ENCODE measurements around the gene TGFB1I1. TPM values are rescaled to one million over a fixed set of nuclear protein-coding genes. Genes with fewer than 3 reads are reported as not detected.
"Not testable (repeated sequence)": the region's sequence is repeated elsewhere in the genome, so short reads cannot be mapped to it uniquely, and the experiment has no call there.

Gene TGFB1I1
- total and polyA plus RNA-seq, 2 donors (not counting 1 experiment from before 2014, with no cell fraction given) = 0.16 to 4.0 TPM

DNA sequence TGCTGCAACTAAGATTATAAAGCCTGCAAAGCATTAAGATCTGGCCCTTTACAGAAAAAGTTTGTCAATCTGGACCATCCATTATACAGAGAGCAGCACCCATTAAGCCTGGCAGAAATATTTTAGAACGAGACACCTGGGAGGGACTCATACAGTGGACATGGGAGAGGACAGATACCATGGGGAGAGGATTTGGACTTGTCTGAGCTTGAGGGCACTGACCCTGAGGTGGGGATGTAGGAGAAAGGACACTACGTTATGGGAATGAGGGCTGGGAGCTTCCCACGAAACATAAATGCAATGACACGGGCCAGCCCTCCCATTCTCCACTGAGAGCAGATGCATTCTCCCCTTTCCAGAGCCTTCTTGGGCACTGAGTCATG lies 30.0 kb downstream of the TGFB1I1 start:
- H3K4me2 ChIP-seq (replicated peaks; ENCODE audit: low read depth, low read length, poor library complexity, severe bottlenecking) = no peak overlapping the region
- H3K4me1 Mint-ChIP-seq = peaks cover 15% of the 10 kb centered on the region
- H3K4me3 ChIP-seq (ENCODE audit: control extremely low read depth in 1 of 5, extremely low read depth in 1 of 5, insufficient read depth in 1 of 5, low read depth in 2 of 5, low read length in 4 of 5) = no peak overlapping the region
- peaks cover 0 to 28% of the 10 kb centered on the region in 2 experiments for H3K36me3 ChIP-seq (replicated peaks in 1 of 2; ENCODE audit: control extremely low read depth in 1 of 2, control insufficient read depth in 1 of 2, extremely low read depth in 1 of 2, insufficient read depth in 2 of 2, low read length in 1 of 2)
- H3K79me2 ChIP-seq (ENCODE audit: control insufficient read depth, insufficient read depth, low read length) = peaks cover 22% of the 10 kb centered on the region
- H3K9ac ChIP-seq (ENCODE audit: low read length) = no peak overlapping the region
- H4K20me1 ChIP-seq (ENCODE audit: control insufficient read depth, insufficient read depth, low read length, poor library complexity, severe bottlenecking) = peaks cover 9% of the 10 kb centered on the region
- intact Hi-C loops (cut with micrococcal nuclease) = no loop called here
- ChIA-PET POLR2A (interaction anchor here (1.1 kb wide), 1 partner anchor 11 kb away, joined by 3 read pairs; no protein-coding TSS in a partner anchor), CTCF (no interaction called here)
- ATAC-seq (ENCODE audit: low read depth) = no peak
- DNase-seq = no peak
- no peaks in the 10 kb centered on the region for H3K27me3 ChIP-seq (replicated peaks in 1 of 4; ENCODE audit: control extremely low read depth in 1 of 4, control insufficient read depth in 3 of 4, insufficient read depth in 4 of 4, low read length in 3 of 4)
- H3K4me3 Mint-ChIP-seq = no peak overlapping the region
- H3K27ac Mint-ChIP-seq = no peak overlapping the region
- no peak overlapping the region for H2AFZ ChIP-seq (ENCODE audit: insufficient read depth, low read depth, low read length, poor library complexity, severe bottlenecking)
- H3K27me3 Mint-ChIP-seq = no peaks in the 10 kb centered on the region
- H3K4me1 ChIP-seq (ENCODE audit: control insufficient read depth in 2 of 2, insufficient read depth in 2 of 2, low read length in 2 of 2) = peaks cover 11% of the 10 kb centered on the region in 2 donors
- H3K9me3 ChIP-seq (ENCODE audit: control extremely low read depth in 1 of 3, control insufficient read depth in 2 of 3, insufficient read depth in 1 of 3, low read length in 2 of 3) = no peaks in the 10 kb centered on the region
- no CpG with 5 or more reads among the region's 4 CpGs for WGBS (ENCODE audit: insufficient coverage)
- no peaks in the 10 kb centered on the region for H3K9me3 Mint-ChIP-seq (ENCODE audit: insufficient read depth)
- H3K27ac ChIP-seq (ENCODE audit: low read length in 2 of 2) = no peak overlapping the region
- TF ChIP-seq, protein P1, sequence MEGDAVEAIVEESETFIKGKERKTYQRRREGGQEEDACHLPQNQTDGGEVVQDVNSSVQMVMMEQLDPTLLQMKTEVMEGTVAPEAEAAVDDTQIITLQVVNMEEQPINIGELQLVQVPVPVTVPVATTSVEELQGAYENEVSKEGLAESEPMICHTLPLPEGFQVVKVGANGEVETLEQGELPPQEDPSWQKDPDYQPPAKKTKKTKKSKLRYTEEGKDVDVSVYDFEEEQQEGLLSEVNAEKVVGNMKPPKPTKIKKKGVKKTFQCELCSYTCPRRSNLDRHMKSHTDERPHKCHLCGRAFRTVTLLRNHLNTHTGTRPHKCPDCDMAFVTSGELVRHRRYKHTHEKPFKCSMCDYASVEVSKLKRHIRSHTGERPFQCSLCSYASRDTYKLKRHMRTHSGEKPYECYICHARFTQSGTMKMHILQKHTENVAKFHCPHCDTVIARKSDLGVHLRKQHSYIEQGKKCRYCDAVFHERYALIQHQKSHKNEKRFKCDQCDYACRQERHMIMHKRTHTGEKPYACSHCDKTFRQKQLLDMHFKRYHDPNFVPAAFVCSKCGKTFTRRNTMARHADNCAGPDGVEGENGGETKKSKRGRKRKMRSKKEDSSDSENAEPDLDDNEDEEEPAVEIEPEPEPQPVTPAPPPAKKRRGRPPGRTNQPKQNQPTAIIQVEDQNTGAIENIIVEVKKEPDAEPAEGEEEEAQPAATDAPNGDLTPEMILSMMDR (IDR thresholded peaks at IDR 0.05) = no peak
- no peak for TF ChIP-seq EZH2 (IDR thresholded peaks at IDR 0.05; ENCODE audit: borderline replicate concordance, insufficient read depth, low read depth, low read length, poor library complexity, severe bottlenecking)

DNA sequence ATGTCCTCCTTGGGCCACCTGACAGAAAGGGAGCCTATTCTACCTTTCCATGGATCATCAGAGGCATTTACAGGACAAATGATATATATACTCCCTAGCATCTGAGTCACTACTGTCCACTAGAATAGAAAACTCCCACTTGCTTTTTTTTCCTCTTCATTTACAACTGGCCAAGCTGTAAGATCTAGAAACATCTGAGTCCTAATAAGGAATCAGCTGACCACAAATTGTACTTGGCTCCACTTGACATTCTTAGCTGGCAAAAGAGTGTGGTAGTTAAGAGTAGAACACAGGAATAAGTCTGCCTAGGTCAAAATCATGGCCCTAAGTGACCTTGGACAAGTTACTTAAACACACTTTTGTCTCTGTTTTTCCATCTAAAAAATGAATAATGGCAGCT lies 31.0 kb downstream of the TGFB1I1 start:
- Mint-ChIP-seq H3K4me3 (no peak overlapping the region), H3K27me3 (no peaks in the 10 kb centered on the region), H3K27ac (no peak overlapping the region), H3K9me3 (ENCODE audit: insufficient read depth) (no peaks in the 10 kb centered on the region), H3K4me1 (peaks cover 22% of the 10 kb centered on the region)
- no peak overlapping the region for H3K4me2 ChIP-seq (replicated peaks; ENCODE audit: low read depth, low read length, poor library complexity, severe bottlenecking)
- intact Hi-C loops (cut with micrococcal nuclease) = no loop called here
- POLR2A ChIA-PET = interaction anchor here (1.1 kb wide), 1 partner anchor 12 kb away, joined by 3 read pairs; no protein-coding TSS in a partner anchor
- CTCF ChIA-PET = no interaction called here
- no peak overlapping the region for H3K4me3 ChIP-seq (ENCODE audit: control extremely low read depth in 1 of 5, extremely low read depth in 1 of 5, insufficient read depth in 1 of 5, low read depth in 2 of 5, low read length in 4 of 5)
- peaks cover 19 to 20% of the 10 kb centered on the region in 2 donors for H3K4me1 ChIP-seq (ENCODE audit: control insufficient read depth in 2 of 2, insufficient read depth in 2 of 2, low read length in 2 of 2)
- peaks cover 0 to 19% of the 10 kb centered on the region in 2 experiments for H3K36me3 ChIP-seq (replicated peaks in 1 of 2; ENCODE audit: control extremely low read depth in 1 of 2, control insufficient read depth in 1 of 2, extremely low read depth in 1 of 2, insufficient read depth in 2 of 2, low read length in 1 of 2)
- no peak overlapping the region for H3K9ac ChIP-seq (ENCODE audit: low read length)
- no peaks in the 10 kb centered on the region for H3K27me3 ChIP-seq (replicated peaks in 1 of 4; ENCODE audit: control extremely low read depth in 1 of 4, control insufficient read depth in 3 of 4, insufficient read depth in 4 of 4, low read length in 3 of 4)
- ATAC-seq (ENCODE audit: low read depth) (no peak), DNase-seq (no peak)
- peaks cover 22% of the 10 kb centered on the region for H3K79me2 ChIP-seq (ENCODE audit: control insufficient read depth, insufficient read depth, low read length)
- no peaks in the 10 kb centered on the region for H3K9me3 ChIP-seq (ENCODE audit: control extremely low read depth in 1 of 3, control insufficient read depth in 2 of 3, insufficient read depth in 1 of 3, low read length in 2 of 3)
- no peaks in the 10 kb centered on the region for H4K20me1 ChIP-seq (ENCODE audit: control insufficient read depth, insufficient read depth, low read length, poor library complexity, severe bottlenecking)
- no peak for TF ChIP-seq EZH2 (IDR thresholded peaks at IDR 0.05; ENCODE audit: borderline replicate concordance, insufficient read depth, low read depth, low read length, poor library complexity, severe bottlenecking)
- TF ChIP-seq, protein P1 (IDR thresholded peaks at IDR 0.05) = no peak
- no peak overlapping the region for H2AFZ ChIP-seq (ENCODE audit: insufficient read depth, low read depth, low read length, poor library complexity, severe bottlenecking)
- no peak overlapping the region for H3K27ac ChIP-seq (ENCODE audit: low read length in 2 of 2)

DNA sequence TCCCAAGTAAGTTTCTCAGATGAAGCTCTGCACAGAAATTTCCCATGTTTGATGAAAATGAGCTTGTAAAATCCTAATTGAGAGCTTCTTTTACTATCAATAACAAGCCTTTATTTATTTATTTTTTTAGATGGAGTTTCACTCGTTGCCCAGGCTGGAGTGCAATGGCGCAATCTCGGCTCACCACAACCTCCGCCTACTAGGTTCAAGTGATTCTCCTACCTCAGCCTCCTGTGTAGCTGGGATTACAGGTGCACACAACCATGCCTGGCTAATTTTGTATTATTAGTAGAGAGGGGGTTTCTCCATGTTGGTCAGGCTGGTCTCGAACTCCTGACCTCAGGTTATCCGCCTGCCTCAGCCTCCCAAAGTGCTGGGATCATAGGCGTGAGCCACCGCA lies 31.6 kb downstream of the TGFB1I1 start:
- H3K27me3 Mint-ChIP-seq; H3K4me2 ChIP-seq (replicated peaks; ENCODE audit: low read depth, low read length, poor library complexity, severe bottlenecking); H3K9me3 ChIP-seq (ENCODE audit: control extremely low read depth in 1 of 3, control insufficient read depth in 2 of 3, insufficient read depth in 1 of 3, low read length in 2 of 3); H3K9me3 Mint-ChIP-seq (ENCODE audit: insufficient read depth); H3K9ac ChIP-seq (ENCODE audit: low read length); intact Hi-C loops (cut with micrococcal nuclease); DNase-seq; POLR2A ChIA-PET; ATAC-seq (ENCODE audit: low read depth); H3K27ac Mint-ChIP-seq; H3K27ac ChIP-seq (ENCODE audit: low read length in 2 of 2); H2AFZ ChIP-seq (ENCODE audit: insufficient read depth, low read depth, low read length, poor library complexity, severe bottlenecking); H4K20me1 ChIP-seq (ENCODE audit: control insufficient read depth, insufficient read depth, low read length, poor library complexity, severe bottlenecking); H3K4me3 ChIP-seq (ENCODE audit: control extremely low read depth in 1 of 5, extremely low read depth in 1 of 5, insufficient read depth in 1 of 5, low read depth in 2 of 5, low read length in 4 of 5); H3K27me3 ChIP-seq (replicated peaks in 1 of 4; ENCODE audit: control extremely low read depth in 1 of 4, control insufficient read depth in 3 of 4, insufficient read depth in 4 of 4, low read length in 3 of 4); CTCF ChIA-PET; H3K4me3 Mint-ChIP-seq: not testable (repeated sequence)
- H3K4me1 Mint-ChIP-seq = peaks cover 27% of the 10 kb centered on the region
- 93% methylated on average over 6 of the region's 8 CpGs for WGBS (ENCODE audit: insufficient coverage)
- peaks cover 20% of the 10 kb centered on the region for H3K79me2 ChIP-seq (ENCODE audit: control insufficient read depth, insufficient read depth, low read length)
- H3K4me1 ChIP-seq (ENCODE audit: control insufficient read depth in 2 of 2, insufficient read depth in 2 of 2, low read length in 2 of 2) = peaks cover 19 to 20% of the 10 kb centered on the region in 2 donors
- peaks cover 0 to 14% of the 10 kb centered on the region in 2 experiments for H3K36me3 ChIP-seq (replicated peaks in 1 of 2; ENCODE audit: control extremely low read depth in 1 of 2, control insufficient read depth in 1 of 2, extremely low read depth in 1 of 2, insufficient read depth in 2 of 2, low read length in 1 of 2)
